ENCODE results near the gene CD276. TPM values are rescaled to one million over a fixed set of nuclear protein-coding genes. Genes with fewer than 3 reads are reported as not detected.
"Not testable (repeated sequence)": the region's sequence is repeated elsewhere in the genome, so short reads cannot be mapped to it uniquely, and the experiment has no call there.

The CD276 gene
- polyA plus RNA-seq (2011; rRNA removed) (61.9 and 107 TPM in 2 replicates), polyA minus RNA-seq (2011; rRNA and poly(A)+ RNA removed) (28.8 and 45.3 TPM in 2 replicates)

- H3K4me3 ChIP-seq (ENCODE audit: low read depth, low read length), result peak within 1 kb of the TSS; percentile 90
- POLR2A ChIA-PET, result interaction anchor here (0.5 kb wide), 1 partner anchor 47 kb away, joined by 6 read pairs; no protein-coding TSS in a partner anchor
- TF ChIP-seq CTCF (IDR thresholded peaks at IDR 0.05; ENCODE audit: insufficient read depth, low read depth, low read length), result no peak
- no peak for DNase-seq (ENCODE audit: low read depth)
- H3K27me3 ChIP-seq (ENCODE audit: control insufficient read depth, insufficient read depth, low read length), result no peaks in the 10 kb centered on the region
- no peaks in the 10 kb centered on the region for H3K36me3 ChIP-seq (ENCODE audit: control insufficient read depth, insufficient read depth, low read length)
- CTCF ChIA-PET, result interaction anchor here (0.7 to 13.9 kb wide), 12 partner anchors 8 to 399 kb away, joined by 3 to 316 read pairs (median 4); partner anchors contain the start of gene NPTN
These were observed at the start of gene CD276 for GRCh38 chr15:73683777-73684580. CD276 (plus strand) TSS chr15:73684383; CDS start chr15:73699640, 15,257 bp downstream.

GRCh38 chr15:73637527-73637926 is 46.7 kb upstream of the CD276 start:
- CTCF ChIA-PET, result interaction anchor here (0.6 to 8.0 kb wide), 21 partner anchors 8 to 396 kb away, joined by 3 to 151 read pairs (median 9); no protein-coding TSS in a partner anchor
- peak; percentile 93 for DNase-seq (ENCODE audit: low read depth)
- Histone ChIP-seq H3K36me3 (ENCODE audit: control insufficient read depth, insufficient read depth, low read length) (no peaks in the 10 kb centered on the region), H3K27me3 (ENCODE audit: control insufficient read depth, insufficient read depth, low read length) (peaks cover 4% of the 10 kb centered on the region; the same call in 1 of the 2 replicates), H3K4me3 (ENCODE audit: low read depth, low read length) (no peak overlapping the region)
- TF ChIP-seq CTCF (IDR thresholded peaks at IDR 0.05; ENCODE audit: insufficient read depth, low read depth, low read length), result no peak
- POLR2A ChIA-PET, result no interaction called here

GRCh38 chr15:73639464-73639863 is 44.7 kb upstream of the CD276 start:
- POLR2A ChIA-PET; H3K36me3 ChIP-seq (ENCODE audit: control insufficient read depth, insufficient read depth, low read length); H3K4me3 ChIP-seq (ENCODE audit: low read depth, low read length); H3K27me3 ChIP-seq (ENCODE audit: control insufficient read depth, insufficient read depth, low read length): not testable (repeated sequence)
- CTCF ChIA-PET, result interaction anchor here (0.7 to 8.0 kb wide), 5 partner anchors 9 to 334 kb away, joined by 3 to 130 read pairs (median 3); no protein-coding TSS in a partner anchor
- DNase-seq (ENCODE audit: low read depth), result peak; percentile 69

GRCh38 chr15:73647259-73648013 is 36.7 kb upstream of the CD276 start:
- Histone ChIP-seq H3K4me3 (ENCODE audit: low read depth, low read length) (no peak overlapping the region), H3K36me3 (ENCODE audit: control insufficient read depth, insufficient read depth, low read length) (no peaks in the 10 kb centered on the region), H3K27me3 (ENCODE audit: control insufficient read depth, insufficient read depth, low read length) (no peaks in the 10 kb centered on the region)
- CTCF ChIA-PET, result interaction anchor here (1.0 kb wide), 2 partner anchors 10 to 12 kb away, joined by 4 read pairs; no protein-coding TSS in a partner anchor
- POLR2A ChIA-PET, result no interaction called here
- DNase-seq (ENCODE audit: low read depth), result no peak
- no peak for TF ChIP-seq CTCF (IDR thresholded peaks at IDR 0.05; ENCODE audit: insufficient read depth, low read depth, low read length)

GRCh38 chr15:73648014-73648295 is 36.2 kb upstream of the CD276 start:
- ChIA-PET POLR2A (no interaction called here), CTCF (interaction anchor here (1.0 kb wide), 1 partner anchor 12 kb away, joined by 4 read pairs; no protein-coding TSS in a partner anchor)
- no peaks in the 10 kb centered on the region for H3K36me3 ChIP-seq (ENCODE audit: control insufficient read depth, insufficient read depth, low read length)
- no peak for DNase-seq (ENCODE audit: low read depth)
- H3K4me3 ChIP-seq (ENCODE audit: low read depth, low read length), result no peak overlapping the region
- H3K27me3 ChIP-seq (ENCODE audit: control insufficient read depth, insufficient read depth, low read length), result no peaks in the 10 kb centered on the region
- no peak for TF ChIP-seq CTCF (IDR thresholded peaks at IDR 0.05; ENCODE audit: insufficient read depth, low read depth, low read length)

Data from BJ (cell line).